ENCODE data around the gene STARD3NL. TPM values are rescaled to one million over a fixed set of nuclear protein-coding genes. Genes with fewer than 3 reads are reported as not detected.
"Not testable (repeated sequence)": the region's sequence is repeated elsewhere in the genome, so short reads cannot be mapped to it uniquely, and the experiment has no call there.

The STARD3NL gene
- total RNA-seq, 1 experiment from 2014 or later = 30.6 TPM

- ChIA-PET POLR2A (no interaction called here), CTCF (interaction anchor here (0.8 to 2.4 kb wide), 2 partner anchors 74 to 78 kb away, joined by 4 to 6 read pairs; no protein-coding TSS in a partner anchor)
- Mint-ChIP-seq H3K27me3 (ENCODE audit: low read depth) (no peaks in the 10 kb centered on the region), H3K4me3 (no peak overlapping the region), H3K27ac (no peak overlapping the region), H3K36me3 (no peaks in the 10 kb centered on the region), H3K4me1 (no peaks in the 10 kb centered on the region), H3K9me3 (no peaks in the 10 kb centered on the region)
- TF ChIP-seq CDX4 (CRISPR knock-in tag; IDR thresholded peaks at IDR 0.05; ENCODE audit: borderline replicate concordance) (no peak), NFE2L1 (CRISPR knock-in tag; IDR thresholded peaks at IDR 0.05) (no peak), EMX1 (CRISPR knock-in tag; IDR thresholded peaks at IDR 0.05) (no peak), FOXJ3 (CRISPR knock-in tag; IDR thresholded peaks at IDR 0.05; ENCODE audit: borderline replicate concordance) (no peak), USF1 (CRISPR knock-in tag; IDR thresholded peaks at IDR 0.05) (no peak), ESRRA (CRISPR knock-in tag; IDR thresholded peaks at IDR 0.05; ENCODE audit: borderline replicate concordance) (no peak), ZNF425 (CRISPR knock-in tag; conservative IDR thresholded peaks at IDR 0.05) (no peak)
- DNase-seq (ENCODE audit: low spot score) (no peak), ATAC-seq (no peak)
These were observed 79.3 kb downstream of the STARD3NL start for GRCh38 chr7:38257350-38257677.

GRCh38 chr7:38259157-38259556, 81.1 kb downstream of the STARD3NL start:
- POLR2A ChIA-PET; H3K4me3 Mint-ChIP-seq; H3K4me1 Mint-ChIP-seq; H3K36me3 Mint-ChIP-seq; H3K27ac Mint-ChIP-seq; DNase-seq (ENCODE audit: low spot score); H3K9me3 Mint-ChIP-seq; ATAC-seq; H3K27me3 Mint-ChIP-seq (ENCODE audit: low read depth): not testable (repeated sequence)
- CTCF ChIA-PET = interaction anchor here (0.7 to 1.0 kb wide), 2 partner anchors 72 to 76 kb away, joined by 3 to 4 read pairs; no protein-coding TSS in a partner anchor

GRCh38 chr7:38261601-38262000, 83.6 kb downstream of the STARD3NL start:
- H3K4me1 Mint-ChIP-seq; H3K4me3 Mint-ChIP-seq; POLR2A ChIA-PET; H3K36me3 Mint-ChIP-seq; H3K27ac Mint-ChIP-seq; DNase-seq (ENCODE audit: low spot score); H3K9me3 Mint-ChIP-seq; ATAC-seq; H3K27me3 Mint-ChIP-seq (ENCODE audit: low read depth): not testable (repeated sequence)
- CTCF ChIA-PET = interaction anchor here (0.6 to 1.4 kb wide), 3 partner anchors 69 to 109 kb away, joined by 3 to 4 read pairs (median 4); no protein-coding TSS in a partner anchor

GRCh38 chr7:38262026-38262425, 84.0 kb downstream of the STARD3NL start:
- POLR2A ChIA-PET; H3K4me1 Mint-ChIP-seq; H3K27ac Mint-ChIP-seq; ATAC-seq; H3K4me3 Mint-ChIP-seq; H3K9me3 Mint-ChIP-seq; H3K27me3 Mint-ChIP-seq (ENCODE audit: low read depth); DNase-seq (ENCODE audit: low spot score); H3K36me3 Mint-ChIP-seq: not testable (repeated sequence)
- CTCF ChIA-PET = interaction anchor here (0.8 to 1.4 kb wide), 2 partner anchors 69 to 108 kb away, joined by 3 to 4 read pairs; no protein-coding TSS in a partner anchor

GRCh38 chr7:38262545-38262944, 84.5 kb downstream of the STARD3NL start:
- CTCF ChIA-PET = interaction anchor here (0.8 kb wide), 1 partner anchor 68 kb away, joined by 4 read pairs; no protein-coding TSS in a partner anchor
- TF ChIP-seq ZNF416 (CRISPR knock-in tag; IDR thresholded peaks at IDR 0.05) (no peak), ZBTB21 (CRISPR knock-in tag; IDR thresholded peaks at IDR 0.05; ENCODE audit: borderline replicate concordance) (no peak), SMAD4 (CRISPR knock-in tag; IDR thresholded peaks at IDR 0.05) (no peak), TCF7 (CRISPR knock-in tag; IDR thresholded peaks at IDR 0.05; ENCODE audit: low read depth) (no peak), ATF1 (CRISPR knock-in tag; IDR thresholded peaks at IDR 0.05) (no peak), PRDM15 (CRISPR knock-in tag; IDR thresholded peaks at IDR 0.05) (no peak), ATF3 (CRISPR knock-in tag; conservative IDR thresholded peaks at IDR 0.05) (no peak), GTF2I (CRISPR knock-in tag; conservative IDR thresholded peaks at IDR 0.05) (no peak), ZNF219 (CRISPR knock-in tag; IDR thresholded peaks at IDR 0.05; ENCODE audit: borderline replicate concordance) (no peak), ERG (CRISPR knock-in tag; IDR thresholded peaks at IDR 0.05) (no peak)

More at GRCh38 chr7:38262545-38262944, 84.5 kb downstream of the STARD3NL start:
- no peaks in the 10 kb centered on the region for H3K4me1 Mint-ChIP-seq
- H3K4me3 Mint-ChIP-seq = no peak overlapping the region
- ATAC-seq (no peak), DNase-seq (ENCODE audit: low spot score) (no peak)
- H3K27me3 Mint-ChIP-seq (ENCODE audit: low read depth) = no peaks in the 10 kb centered on the region
- H3K9me3 Mint-ChIP-seq = no peaks in the 10 kb centered on the region
- no peak overlapping the region for H3K27ac Mint-ChIP-seq
- POLR2A ChIA-PET = no interaction called here
- no peaks in the 10 kb centered on the region for H3K36me3 Mint-ChIP-seq
